Smooth muscle cell of bladder (primary cell): ENCODE data around the gene MICALL2. TPM values are rescaled to one million over a fixed set of nuclear protein-coding genes. Genes with fewer than 3 reads are reported as not detected.

Experiments used
- total RNA-seq: library from RNA; depleted of rRNA; stranded (reverse); fragments of >200 nt; gene quantifications from 2 replicates; pipeline ENCODE4 v1.2.3, GENCODE V29; 2014

The MICALL2 gene
- total RNA-seq, result 12.5 and 20.3 TPM in 2 replicates

DNA sequence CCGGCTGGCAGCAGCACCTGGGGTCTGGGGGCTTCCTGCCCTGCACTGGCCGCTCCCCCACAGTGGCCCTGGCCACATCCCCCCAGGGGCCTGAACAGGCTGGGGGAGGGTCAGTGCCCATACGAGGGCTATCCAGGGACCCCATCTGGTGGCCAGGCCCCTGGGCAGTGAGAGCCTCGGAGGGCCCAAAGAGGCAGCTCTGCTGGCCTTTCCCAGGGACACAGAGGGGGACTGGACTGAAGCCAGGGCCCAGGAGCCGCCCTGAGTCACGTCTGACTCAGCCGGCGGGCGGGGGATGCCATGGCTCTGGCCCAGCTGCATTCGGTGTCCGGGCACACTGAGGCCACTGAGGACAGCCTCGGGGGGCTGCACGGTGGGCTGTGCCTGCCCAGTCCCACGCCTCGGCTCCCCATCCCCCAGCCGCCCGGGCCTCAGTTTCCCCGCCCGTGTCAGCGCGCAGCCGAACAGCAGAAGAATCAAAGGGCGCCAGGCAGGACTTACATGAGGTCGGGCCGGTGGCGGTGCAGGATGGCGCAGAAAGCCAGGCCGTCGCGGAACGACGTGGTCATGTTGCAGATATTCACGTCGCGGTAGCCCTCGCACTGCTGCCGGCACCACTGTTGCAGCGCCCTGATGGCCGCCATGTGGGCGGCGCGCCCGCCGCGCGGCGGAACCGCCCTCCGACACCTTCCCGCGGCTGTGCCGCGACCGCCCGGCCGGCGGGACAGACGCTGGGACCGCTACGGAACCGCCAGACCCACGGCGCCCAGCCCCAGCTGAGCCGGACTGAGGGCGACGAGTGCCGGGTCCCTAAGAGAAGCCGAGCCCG is at the start of gene MICALL2:
Gene MICALL2 (minus strand): TSS at position 788 of the 829 bp plus-strand sequence. CDS start 144 bp downstream, at position 644.

GRCh38 chr7:1503816-1504775 is 44.8 kb upstream of the MICALL2 start, which contains the start of gene INTS1:
Gene INTS1, minus strand, starts transcription at chr7:1504389. Its CDS starts 429 bp downstream, at chr7:1503960.

Other genes with a start within 250 kb of the MICALL2 start
- not detected in 2 replicates for gene UNCX, start 226.6 kb downstream of the MICALL2 start, total RNA-seq
- 19.5 and 26.3 TPM in 2 replicates for gene INTS1, start 44.9 kb upstream of the MICALL2 start, total RNA-seq
- gene MAFK, start 71.2 kb upstream of the MICALL2 start, total RNA-seq, result 14.2 and 19.7 TPM in 2 replicates
- gene TMEM184A, start 96.7 kb upstream of the MICALL2 start, total RNA-seq, result 0.09 and 0.14 TPM in 2 replicates
- gene PSMG3, start 110.6 kb upstream of the MICALL2 start, total RNA-seq, result 25.4 and 25.9 TPM in 2 replicates
- 1.1 and 2.1 TPM in 2 replicates for gene ELFN1, start 210.8 kb upstream of the MICALL2 start, total RNA-seq